Measurements from ENCODE around the gene MAMDC4.

MAMDC4 gene

GRCh38 chr9:136890661-136891060 is 38.5 kb downstream of the MAMDC4 start:
- no peak for DNase-seq (ENCODE audit: low read depth)

- no peak for DNase-seq (ENCODE audit: low read depth)
Observed at GRCh38 chr9:136896027-136896426, 43.9 kb downstream of the MAMDC4 start.

GRCh38 chr9:136898483-136899100 is 46.4 kb downstream of the MAMDC4 start:
- no peak for DNase-seq (ENCODE audit: low read depth)

- no peak for DNase-seq (ENCODE audit: low read depth)
Observed at GRCh38 chr9:136899196-136899595, 47.0 kb downstream of the MAMDC4 start.

- DNase-seq (ENCODE audit: low read depth) = no peak
Observed at GRCh38 chr9:136900556-136900955, 48.4 kb downstream of the MAMDC4 start.

- DNase-seq (ENCODE audit: low read depth) = no peak
Observed at GRCh38 chr9:136900988-136901515, 48.9 kb downstream of the MAMDC4 start.

GRCh38 chr9:136901516-136902258 is 49.5 kb downstream of the MAMDC4 start:
- no peak for DNase-seq (ENCODE audit: low read depth)

GRCh38 chr9:136902259-136902821 is 50.2 kb downstream of the MAMDC4 start:
- no peak for DNase-seq (ENCODE audit: low read depth)

GRCh38 chr9:136903041-136903554 is 51.0 kb downstream of the MAMDC4 start:
- DNase-seq (ENCODE audit: low read depth) = no peak

- no peak for DNase-seq (ENCODE audit: low read depth)
Observed at GRCh38 chr9:136906266-136906665, 54.1 kb downstream of the MAMDC4 start.

- no peak for DNase-seq (ENCODE audit: low read depth)
Observed at GRCh38 chr9:136907011-136907914, 55.1 kb downstream of the MAMDC4 start.
